ENCODE results near the gene TCF4.

TCF4 gene

DNA sequence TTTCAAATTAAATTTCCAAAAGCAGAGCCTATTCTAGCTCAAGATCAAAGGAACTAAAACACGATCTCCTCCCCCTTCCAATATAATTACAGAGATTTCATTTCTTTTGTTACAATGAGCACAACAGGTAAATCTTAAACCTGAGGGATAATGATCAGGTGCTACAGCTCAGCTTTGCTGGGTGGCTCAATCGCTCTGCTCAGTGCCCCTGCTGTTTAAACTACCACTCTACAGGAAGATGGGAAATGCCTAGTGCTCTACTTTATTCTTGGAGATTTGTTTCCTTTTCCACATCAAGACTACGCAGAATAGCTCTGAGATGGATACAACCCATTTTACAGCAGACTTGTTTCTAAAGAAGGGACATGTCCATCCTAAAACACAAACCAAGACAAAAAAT lies 162.3 kb downstream of the TCF4 start:
- no peak for DNase-seq (ENCODE audit: low read depth, low spot score)
- H3K4me3 ChIP-seq (ENCODE audit: low read length) = no peak overlapping the region

DNA sequence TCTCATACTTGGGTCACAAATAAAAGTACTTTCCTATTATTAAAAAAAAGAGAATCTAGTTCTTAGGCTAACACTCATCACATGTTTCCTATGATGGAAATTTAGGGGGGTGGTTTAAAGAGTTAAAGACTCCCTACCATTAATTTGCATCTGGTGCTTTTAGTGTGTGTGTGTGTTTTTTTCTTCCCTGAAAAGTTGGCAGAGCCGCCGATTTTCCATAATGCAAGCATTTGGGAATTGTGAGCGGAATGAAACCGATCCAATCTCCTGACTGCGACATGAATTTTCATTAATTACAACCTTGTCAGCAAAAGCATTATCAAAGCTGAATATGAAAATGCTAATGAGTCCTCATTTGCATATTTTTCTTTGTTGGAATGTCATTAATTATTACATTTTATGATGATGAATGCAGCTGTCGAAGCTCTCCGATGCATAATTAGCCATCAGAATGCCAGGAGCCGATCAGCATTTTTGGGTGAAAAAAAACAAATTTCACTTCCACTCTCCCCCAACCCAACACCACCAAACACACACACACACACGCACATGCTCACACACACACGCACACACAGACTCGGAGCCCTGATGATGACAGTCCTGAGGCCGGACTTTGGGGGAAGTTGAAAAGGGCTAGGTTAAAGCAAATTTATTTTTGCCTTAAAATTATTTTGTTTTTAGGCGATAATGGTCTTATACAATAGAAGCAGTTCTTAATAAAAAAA lies 165.4 kb downstream of the TCF4 start:
- no peak for DNase-seq (ENCODE audit: low read depth, low spot score)
- no peak overlapping the region for H3K4me3 ChIP-seq (ENCODE audit: low read length)

DNA sequence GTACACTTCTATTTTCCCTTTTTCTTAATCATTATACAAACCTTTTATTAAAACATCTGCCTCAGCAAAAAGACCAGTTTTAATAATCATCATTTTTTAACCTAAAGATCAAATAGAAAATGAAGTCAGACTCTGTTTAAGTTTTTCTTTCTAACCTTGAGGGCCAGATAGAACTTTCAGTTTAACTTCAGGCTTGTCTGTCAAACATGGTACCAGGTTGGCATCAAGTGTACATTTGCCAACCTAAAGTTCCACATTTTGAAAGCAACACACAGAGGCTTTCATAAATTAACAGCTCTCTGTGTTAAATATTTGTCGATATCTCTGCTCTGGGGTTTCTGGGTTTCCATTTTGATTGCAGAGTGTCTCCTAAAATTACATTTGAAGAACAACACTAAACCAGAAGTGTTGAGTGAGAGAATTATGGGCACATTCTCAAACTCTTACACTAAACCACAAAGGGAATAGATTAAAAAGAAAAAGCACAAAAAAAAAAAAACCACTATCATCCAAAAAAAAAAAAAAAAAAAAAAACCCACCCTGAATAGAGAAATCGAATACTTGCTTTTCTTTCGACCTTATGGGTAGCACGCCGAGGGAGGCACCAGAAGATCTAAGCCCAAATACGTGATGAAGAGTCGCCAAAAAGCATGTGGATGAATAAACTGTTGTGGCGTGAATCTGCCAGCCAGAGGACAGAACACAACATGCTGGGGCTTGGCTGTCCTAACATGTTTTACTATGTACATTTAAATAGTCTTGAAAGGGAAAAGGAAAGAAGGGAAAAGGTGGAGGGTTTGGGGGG lies 166.2 kb downstream of the TCF4 start:
- H3K4me3 ChIP-seq (ENCODE audit: low read length) = no peak overlapping the region
- no peak for DNase-seq (ENCODE audit: low read depth, low spot score)

DNA sequence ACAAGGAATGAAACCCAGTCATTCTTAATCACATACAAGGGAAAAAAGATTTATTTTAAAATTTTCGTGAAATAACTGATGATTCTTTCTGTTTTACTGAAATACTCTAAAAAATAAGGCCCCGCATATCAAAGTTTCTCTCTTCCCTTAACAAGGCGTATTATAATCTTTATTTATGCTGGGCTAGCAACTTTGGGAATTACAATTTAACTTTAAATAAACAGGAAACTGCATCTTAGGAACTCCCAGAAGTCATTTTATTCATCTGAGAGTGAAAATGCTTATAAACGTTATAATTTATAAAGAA lies 166.7 kb downstream of the TCF4 start:
- H3K4me3 ChIP-seq (ENCODE audit: low read length) = no peak overlapping the region

DNA sequence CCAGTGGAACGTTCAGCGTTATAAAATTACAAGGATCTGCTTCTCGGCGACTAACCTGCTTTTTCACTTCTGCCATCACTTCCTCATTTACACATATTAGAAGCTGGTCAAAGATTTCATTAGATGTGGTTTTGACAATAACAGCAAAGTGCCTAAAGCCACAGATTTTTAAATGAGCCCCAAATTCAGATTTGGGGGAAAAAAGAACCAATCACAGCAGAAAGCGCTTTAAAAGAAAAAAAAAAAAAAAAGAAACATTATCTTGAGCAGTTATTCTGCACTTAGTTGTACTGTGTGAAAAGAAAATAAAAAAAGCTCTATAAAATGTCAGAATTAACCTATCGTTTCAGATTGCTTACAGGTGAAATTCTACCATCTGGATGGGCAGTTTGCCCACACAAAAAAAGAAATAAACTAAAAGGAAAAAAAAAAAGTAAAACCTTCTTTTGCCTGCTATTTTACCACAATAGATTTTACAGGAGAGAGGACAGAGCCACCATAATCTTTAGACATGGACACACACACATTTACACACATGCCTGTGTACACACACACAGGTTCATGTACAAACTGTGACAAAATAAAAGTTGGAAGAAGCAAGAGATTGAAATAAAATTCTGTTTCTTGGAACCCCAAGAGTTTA lies 167.2 kb downstream of the TCF4 start:
- no peak overlapping the region for H3K4me3 ChIP-seq (ENCODE audit: low read length)
- DNase-seq (ENCODE audit: low read depth, low spot score) = no peak

More for the DNA sequence above, 166.7 kb downstream of the TCF4 start:
- DNase-seq (ENCODE audit: low read depth, low spot score) = no peak

DNA sequence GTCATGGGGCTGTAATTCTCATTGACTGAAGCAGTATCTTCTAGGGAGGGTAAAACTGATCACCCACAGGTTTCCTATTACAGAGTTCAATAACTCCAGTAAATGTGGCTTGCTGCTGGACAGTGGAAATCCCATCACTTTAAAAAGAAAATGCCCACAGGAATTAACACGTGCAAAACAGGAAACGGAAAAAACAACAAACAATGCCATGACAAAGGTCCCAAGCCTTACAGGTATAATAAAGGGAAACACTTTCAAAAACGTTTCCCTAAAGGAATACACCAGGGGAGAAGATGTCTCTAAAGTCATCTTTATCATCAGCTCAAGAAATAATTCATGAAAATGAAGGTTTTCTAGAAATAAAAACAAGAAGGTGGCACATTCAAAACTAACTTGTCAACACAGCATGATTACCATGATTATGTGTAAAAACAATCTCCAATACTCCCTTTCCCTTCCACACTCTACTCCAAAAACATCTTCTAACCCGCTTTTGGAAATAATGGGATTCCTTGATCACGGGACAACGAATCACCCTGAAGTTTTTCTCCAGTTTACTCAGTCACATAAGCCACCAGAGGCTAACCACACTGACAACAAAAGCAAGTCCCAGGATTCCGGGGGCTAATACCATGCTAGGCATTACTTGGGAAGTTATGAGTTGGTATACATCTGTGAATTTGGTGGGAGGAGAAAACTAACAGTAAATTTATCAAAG lies 167.9 kb downstream of the TCF4 start:
- H3K4me3 ChIP-seq (ENCODE audit: low read length) = no peak overlapping the region
- no peak for DNase-seq (ENCODE audit: low read depth, low spot score)

DNA sequence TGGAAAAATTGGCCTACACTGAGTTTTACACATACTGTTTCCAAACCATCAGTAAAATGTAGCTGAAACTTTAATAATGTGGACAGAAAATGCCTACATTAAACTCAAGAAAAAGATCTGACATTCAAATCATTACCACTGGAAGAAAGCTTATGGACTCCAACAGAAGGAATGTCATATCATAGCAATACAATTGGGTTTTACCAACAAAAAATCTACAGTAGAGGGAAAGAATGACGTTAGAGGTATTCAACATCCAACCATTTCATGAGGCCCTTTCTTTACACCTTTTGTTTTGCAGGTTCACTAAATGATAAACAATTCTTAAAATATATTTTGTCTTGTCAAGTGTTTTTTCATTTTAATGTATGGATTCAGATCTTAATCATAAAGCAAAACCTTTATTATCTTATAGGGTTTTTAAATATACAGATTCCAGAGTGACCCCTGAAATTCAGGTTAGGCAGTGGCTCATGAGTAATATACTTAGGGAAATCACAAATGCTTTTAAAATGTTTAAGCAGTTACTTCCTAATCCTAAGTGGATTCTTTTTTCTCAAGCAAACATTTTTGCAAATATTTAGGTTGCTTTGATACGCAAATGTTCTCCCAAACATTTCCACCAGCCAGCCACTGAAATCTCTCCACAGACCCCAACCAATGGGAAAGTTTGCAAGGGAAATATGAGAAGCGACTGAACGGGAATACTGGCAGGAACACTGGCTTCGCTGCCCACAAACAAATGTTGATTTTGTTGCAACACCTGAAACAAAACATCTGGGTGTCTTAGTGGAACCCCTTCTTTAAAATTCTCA lies 168.7 kb downstream of the TCF4 start:
- DNase-seq (ENCODE audit: low read depth, low spot score) = no peak
- no peak overlapping the region for H3K4me3 ChIP-seq (ENCODE audit: low read length)

DNA sequence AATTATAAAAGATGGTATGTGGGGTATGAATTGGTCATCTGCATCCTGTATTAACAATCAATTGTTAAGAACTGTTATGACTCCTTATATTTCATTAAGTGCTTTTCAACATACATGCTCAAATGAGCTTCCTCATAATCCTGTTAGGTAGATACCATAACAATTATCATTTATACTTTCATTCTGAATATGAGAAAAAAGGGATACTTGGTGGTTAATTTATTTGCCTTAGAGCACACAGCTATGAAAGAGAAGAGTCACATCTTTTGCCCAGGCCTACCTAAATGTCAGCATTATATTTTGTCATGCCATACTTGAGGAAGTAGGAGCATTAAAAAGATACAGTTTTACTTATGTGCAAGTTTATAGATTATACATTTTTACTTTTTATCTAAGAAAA lies 169.6 kb downstream of the TCF4 start:
- no peak overlapping the region for H3K4me3 ChIP-seq (ENCODE audit: low read length)
- no peak for DNase-seq (ENCODE audit: low read depth, low spot score)

DNA sequence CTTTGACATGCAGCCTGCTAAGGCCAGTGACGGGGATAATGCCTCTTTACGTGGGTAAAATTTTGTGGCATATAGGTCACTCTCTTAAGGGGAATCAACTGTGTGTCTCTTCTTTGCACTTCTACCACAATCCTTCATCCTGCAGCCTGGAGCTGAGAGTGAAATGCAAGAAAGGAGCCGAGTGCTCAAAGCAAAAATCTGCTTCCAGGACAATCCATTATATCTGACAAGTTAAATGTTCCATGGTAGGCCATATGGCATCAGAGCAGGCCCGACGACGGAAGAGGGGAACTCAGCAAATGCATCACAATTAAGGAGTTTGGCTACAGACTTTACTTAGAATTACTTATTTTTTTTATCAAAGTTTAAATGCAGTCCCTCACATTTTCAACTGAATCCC lies 171.2 kb downstream of the TCF4 start:
- no peak overlapping the region for H3K4me3 ChIP-seq (ENCODE audit: low read length)
- no peak for DNase-seq (ENCODE audit: low read depth, low spot score)

DNA sequence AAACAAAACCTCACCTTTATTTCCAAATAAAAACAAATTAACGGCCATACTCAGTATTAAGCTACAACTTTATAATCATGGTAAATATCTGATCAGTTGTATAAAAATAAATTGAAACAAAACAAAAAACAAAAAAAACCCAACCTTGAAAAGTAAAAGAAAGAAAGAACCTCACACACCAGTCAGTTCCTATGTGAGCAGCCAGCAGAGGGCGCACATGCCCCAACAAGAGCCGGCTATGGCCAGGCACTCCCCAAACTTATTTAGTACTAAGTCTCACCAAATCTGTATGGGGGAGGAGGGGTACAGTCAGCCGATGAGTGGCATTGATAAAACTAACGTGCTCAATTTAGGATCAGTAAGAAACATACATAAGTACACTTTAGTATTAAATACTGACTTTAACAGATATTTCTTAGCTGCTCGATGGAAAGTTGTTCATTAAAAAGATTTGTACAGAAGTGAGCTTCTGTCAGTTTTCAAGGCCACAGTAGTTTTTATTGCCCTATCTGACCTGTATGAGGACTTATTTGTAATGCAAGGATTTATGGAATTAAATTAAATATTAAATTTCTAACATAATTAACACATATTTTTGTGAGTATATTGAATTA lies 172.6 kb downstream of the TCF4 start:
- H3K4me3 ChIP-seq (ENCODE audit: low read length) = no peak overlapping the region
- peak; percentile 64 for DNase-seq (ENCODE audit: low read depth, low spot score)

DNA sequence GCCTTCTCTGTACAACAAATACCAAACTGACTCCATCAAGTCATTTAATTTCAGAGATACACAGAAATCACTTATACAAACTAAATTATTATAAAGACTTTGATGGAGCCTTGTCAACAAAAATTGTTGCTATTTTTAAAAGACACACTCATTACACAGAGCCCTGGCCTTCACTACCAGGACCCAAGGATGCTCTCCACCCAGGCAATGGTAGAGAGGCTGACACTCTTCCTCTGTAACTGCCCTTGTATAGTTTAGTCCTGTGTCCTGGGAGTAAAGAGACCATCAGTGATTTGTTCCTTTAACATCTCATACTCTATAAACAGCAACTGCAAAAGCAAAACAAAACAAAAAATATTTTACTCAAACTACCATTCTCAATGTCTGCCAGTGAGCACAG lies 173.5 kb downstream of the TCF4 start:
- DNase-seq (ENCODE audit: low read depth, low spot score) = no peak
- no peak overlapping the region for H3K4me3 ChIP-seq (ENCODE audit: low read length)

DNA sequence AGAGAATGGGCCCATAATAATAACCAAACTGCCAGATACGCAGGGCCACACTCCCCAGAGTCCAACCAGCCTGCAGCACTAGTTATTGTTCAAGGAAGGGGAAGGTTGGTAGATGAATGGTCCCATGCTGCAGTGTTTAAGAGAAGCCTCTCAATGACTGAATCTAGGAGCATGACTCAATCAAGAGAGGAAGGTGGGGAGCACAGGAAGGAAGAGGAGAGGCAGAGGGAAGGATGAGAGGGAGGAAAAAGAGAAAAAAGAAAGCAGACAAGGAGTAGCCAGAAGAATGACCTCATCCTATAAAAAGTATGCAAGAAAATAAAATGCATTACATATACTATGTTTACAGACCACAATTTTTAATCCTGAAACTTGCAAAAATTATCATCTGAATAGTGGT lies 174.5 kb downstream of the TCF4 start:
- no peak overlapping the region for H3K4me3 ChIP-seq (ENCODE audit: low read length)
- no peak for DNase-seq (ENCODE audit: low read depth, low spot score)

DNA sequence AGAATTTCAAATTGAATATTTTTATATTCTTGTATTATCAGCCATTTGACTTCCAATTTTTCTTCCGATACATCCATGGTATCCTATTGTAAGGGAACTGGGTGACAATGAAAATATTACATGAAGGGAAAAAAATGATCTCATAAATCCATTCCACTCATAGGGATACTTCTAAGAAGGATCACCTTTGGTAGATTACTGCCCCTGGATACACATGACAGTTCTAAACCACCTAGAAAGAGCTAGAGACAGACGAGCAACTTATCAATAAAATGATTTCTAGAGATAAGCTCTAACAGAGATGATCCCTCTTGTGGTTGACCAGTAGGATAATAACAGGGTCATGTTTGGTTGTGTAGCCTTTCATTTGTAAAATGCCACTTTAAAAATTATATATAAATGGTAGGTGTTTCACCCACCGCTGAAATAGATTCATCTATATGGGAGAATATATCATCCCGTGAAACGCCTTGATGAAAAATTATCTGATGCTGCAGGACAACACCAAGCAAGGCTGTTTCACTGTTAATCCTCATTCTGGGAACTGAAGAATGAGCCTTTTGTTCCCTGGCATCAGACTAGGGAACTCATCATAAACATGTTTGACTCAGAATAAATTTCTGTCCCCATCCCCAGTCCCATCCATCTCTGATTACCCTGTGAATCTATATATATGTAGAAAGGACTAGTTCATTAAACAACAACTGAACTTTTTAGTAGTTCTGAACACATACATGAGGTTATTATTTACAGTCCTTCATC lies 180.0 kb downstream of the TCF4 start:
- H3K4me3 ChIP-seq (ENCODE audit: low read length) = no peak overlapping the region
- no peak for DNase-seq (ENCODE audit: low read depth, low spot score)

DNA sequence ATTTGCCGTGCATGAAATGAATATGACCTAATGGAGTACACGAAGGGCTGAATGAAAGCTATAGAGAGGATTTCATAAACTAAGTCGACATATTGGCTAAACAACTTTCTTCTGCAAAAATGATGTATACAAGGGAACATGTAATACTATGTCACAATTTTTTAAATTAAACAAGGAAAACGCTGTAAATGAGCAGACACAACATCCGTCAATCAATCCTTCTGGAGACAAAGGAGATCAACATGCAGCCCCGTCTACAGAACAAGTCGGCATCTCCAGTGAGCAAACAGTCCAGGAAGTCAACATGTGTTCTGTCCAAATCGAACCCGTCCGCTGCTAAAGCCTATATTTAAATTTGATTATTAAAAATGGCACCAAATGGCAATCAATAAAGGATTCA lies 180.8 kb downstream of the TCF4 start:
- no peak for DNase-seq (ENCODE audit: low read depth, low spot score)

DNA sequence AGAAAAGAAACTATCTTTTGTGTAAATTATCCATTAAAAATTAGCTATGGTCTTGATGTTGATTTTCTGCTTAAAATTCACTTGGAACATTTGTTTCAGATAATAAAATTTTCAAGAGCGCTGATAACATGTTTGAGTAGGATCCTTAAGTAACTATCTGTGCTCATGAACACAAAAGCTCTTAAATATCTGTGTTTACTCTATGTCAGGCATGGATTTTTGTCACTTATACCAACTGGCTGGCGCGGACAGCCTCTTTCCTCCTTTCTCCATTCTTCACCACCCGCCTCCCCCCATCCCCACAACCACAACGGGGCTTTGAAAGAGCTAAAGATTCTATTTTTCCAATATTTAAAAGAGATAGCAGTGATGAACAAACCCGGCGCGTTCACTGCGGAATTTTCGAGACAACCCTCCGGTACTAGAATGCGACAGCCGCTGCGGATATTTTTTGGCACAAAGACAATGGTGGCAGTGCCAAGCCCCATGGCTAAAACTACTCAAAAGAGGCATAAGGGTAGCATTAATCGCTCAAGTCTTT lies 181.5 kb downstream of the TCF4 start:
- H3K4me3 ChIP-seq (ENCODE audit: low read length) = no peak overlapping the region
- no peak for DNase-seq (ENCODE audit: low read depth, low spot score)

More for the DNA sequence above, 180.8 kb downstream of the TCF4 start:
- no peak overlapping the region for H3K4me3 ChIP-seq (ENCODE audit: low read length)

DNA sequence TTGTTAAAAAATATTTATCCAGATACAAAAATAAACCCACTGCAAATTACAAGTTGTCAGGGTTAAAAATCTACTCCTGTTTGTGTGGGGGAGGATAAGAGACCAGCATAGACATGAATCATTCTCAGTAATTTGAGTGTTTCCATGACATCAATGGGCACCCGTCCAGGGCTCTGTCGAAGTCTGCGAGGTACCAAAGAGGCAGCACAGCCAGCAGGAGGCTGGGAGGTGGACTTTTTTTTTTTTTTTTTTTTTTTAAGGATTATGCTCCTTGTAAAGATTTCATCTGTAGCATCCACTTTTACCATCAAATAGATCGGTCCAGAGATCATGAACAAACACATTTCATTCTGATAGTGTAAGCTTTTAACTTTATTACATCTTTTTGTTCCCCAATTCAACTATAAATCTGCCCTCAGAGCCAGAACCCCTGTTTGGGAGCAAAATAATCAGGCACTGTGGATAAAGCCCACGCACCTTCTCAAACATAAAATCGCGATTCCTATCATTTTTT lies 182.0 kb downstream of the TCF4 start:
- no peak overlapping the region for H3K4me3 ChIP-seq (ENCODE audit: low read length)
- no peak for DNase-seq (ENCODE audit: low read depth, low spot score)

DNA sequence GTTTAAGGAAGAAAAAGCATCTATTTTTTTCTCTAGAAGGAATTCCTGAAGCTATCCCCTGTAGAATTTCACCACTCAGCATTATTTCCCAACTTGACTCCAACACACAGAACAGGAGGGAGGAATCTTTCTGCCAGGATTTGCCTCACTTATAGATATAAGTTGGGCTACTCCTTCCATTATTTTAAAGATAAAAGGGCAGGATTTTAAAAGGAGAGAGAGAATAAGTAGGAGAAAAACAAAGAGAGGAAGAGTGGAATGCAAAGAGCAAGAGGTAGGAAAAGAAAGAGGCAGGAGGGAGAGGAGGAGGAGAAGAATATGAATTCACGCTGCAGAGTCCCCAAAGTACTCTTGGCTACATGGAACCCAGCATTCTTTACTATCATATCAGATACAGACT lies 182.5 kb downstream of the TCF4 start:
- H3K4me3 ChIP-seq (ENCODE audit: low read length) = no peak overlapping the region
- no peak for DNase-seq (ENCODE audit: low read depth, low spot score)
